NCI-H2171 treated with DMSO at 0.1 percent for 48 hours (cell line): ENCODE data around the gene EOGT.

Experiments used
- DNase-seq: peaks from one replicate; lab custom pipeline; 2025; lab: John Stamatoyannopoulos, UW

Gene EOGT

DNA sequence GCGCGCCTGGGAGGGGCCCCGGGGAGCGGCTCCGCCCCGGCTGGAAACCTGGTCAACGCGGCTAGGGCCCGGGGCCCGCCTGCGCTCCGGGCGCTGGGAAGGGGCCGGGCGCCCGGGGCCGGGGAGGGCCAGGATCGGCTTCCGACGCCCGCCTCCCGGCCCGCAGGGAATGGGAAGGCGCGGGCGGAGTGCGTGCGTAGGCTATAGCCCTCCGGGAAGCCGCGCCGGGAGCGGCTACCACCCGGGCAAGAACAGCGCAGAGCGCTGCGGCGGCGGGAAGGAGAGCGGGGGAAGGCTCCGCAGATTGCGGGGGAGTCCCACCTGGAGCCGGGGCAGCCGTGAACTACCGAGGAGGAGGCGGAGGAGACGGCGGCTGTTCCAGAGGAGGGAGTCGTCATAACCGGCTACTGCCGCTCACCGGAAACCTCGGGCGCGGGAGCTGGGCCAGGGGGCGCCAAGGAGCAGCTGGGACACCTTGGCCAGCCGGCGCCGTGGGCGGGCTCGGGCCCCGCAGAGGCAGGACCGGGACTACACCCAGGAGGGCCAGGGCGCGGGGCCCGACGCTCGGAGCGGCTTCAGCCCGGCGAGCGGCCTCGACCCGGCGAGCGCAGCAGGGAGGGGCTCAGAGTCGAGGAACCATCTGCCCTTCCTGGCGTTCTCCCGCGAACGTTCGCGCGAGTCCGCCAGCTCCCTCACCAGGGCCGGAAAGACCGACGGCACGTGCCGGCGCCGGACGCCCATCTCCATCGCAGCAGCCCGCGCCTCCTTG is at the start of gene EOGT:
Gene EOGT (minus strand): TSS at position 432 of the 769 bp plus-strand sequence. CDS start 3,838 bp downstream, outside the sequence.
- peak; percentile 49 for DNase-seq

- DNase-seq, result no peak
These were observed 46.2 kb upstream of the EOGT start for GRCh38 chr3:69059688-69060087.

GRCh38 chr3:69058947-69059224 is 45.4 kb upstream of the EOGT start:
- DNase-seq, result no peak

DNA sequence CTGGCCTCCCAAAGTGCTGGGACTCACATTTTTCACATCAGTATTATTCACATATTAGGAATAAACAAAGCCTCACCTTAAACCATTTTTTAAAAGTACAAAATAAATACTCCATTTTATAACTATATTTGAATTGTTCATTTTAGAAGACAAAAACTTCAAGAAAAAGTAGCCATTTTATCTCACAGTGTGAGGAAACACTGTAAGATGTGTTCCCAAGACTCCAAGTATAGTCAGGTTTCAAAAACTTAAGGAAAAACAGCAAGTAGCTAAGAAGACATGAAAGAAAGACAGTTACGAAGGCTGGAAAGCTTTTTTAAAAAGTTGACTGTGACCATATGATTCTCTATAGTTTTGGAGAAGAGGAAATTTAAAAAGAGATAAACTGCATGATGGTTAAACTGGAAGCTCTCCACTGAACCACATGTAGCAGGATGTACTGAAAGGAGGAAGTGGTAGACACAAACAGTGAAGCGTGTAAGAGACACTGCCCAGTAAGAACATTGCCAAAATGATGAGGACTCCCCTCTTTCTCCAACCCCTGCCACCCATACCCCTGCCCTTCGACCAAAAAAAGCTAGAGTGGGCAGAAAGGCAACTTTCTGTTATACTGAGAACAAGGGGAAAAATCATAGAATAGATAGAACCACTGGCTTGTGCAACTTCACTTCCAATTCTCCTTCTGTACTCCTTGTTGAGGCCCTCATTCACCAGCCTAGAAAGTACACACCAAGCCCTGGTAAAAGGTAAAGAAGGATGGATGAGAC is 44.9 kb upstream of the EOGT start:
- no peak for DNase-seq

- DNase-seq, result no peak
These were observed 39.0 kb upstream of the EOGT start for GRCh38 chr3:69052472-69052898.

GRCh38 chr3:69051756-69052471 is 38.4 kb upstream of the EOGT start, which contains the start of gene TMF1:
TSS of gene TMF1 (minus strand) at chr3:69052333. CDS start at chr3:69052086, 247 bp downstream.
- no peak for DNase-seq

DNA sequence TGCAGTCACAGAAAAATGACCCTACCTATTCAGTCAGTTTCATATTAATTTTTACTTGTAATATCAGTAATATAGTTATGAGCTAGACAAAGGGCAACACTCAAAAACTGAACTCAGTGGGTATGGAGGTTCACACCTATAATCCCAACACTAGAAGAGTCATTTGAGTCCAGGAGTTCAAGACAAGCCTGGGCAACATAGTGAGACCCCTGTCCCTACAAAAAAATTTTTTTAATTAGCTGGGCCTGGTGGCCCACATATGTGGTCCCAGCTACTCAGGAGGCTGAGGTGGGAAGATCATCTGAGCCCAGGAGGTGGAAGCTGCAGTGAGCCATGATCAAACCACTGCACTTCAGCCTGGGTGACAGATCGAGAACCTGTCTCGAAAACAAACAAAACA is 35.5 kb upstream of the EOGT start:
- DNase-seq, result no peak

- no peak for DNase-seq
These were observed 31.1 kb upstream of the EOGT start for GRCh38 chr3:69044608-69045007.

- no peak for DNase-seq
These were observed 20.0 kb upstream of the EOGT start for GRCh38 chr3:69033470-69033869.

GRCh38 chr3:69032737-69033136 is 19.3 kb upstream of the EOGT start:
- DNase-seq, result no peak

DNA sequence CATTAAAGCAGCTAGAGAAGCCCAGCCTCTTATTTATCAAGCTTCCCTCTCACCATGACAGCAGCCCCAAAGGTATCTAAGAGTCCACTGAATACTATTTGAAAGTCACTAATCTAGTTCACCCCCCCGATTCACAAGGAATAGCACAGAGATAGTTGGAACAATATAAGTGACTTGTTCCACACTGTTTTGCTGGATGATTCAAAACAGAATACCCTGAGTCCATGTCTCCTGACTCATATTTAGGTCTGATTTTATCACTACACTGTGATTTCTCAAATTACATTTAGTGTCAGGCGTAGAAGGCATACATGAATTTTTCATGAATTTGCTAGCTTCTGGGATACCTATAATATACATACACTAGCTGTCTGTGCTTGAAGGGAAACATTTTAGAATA is 18.7 kb upstream of the EOGT start:
- DNase-seq, result no peak

DNA sequence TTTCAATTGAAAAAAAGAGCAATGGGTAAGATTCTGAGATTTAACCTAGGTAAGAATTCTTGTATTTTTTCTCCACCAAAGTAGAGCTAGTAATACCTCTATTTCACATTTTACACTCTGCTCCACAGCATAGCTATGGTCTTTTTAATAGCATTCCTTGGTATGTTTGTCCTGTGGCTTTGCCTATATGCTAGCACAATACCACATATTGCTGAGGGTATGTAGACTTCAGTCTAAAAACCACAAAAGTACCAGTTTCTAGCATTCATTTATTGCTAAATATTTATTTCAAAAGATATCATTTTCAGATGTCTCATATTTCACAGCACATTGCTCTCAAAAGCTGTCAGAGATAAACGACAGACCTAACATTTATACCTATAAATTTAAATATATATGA is 18.2 kb upstream of the EOGT start:
- DNase-seq, result no peak

DNA sequence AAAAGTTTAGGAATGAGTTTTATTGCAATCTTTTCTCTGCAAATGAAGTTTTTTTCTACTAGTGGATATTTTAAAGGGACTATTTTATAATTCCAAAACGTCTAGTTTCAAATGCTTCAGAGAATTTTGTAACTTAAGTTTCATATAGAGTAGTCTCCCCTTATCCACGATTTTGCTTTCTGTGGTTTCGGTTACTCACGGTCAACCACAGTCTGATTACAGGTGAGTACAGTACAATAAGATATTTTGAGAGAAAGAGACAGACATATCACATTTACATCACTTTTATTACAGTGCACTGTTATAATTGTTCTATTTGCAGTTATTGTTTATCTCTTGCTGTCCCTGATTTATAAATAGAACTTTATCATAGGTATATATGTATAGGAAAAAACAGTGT is 7.4 kb upstream of the EOGT start:
- DNase-seq, result no peak

GRCh38 chr3:69020424-69020823 is 6.9 kb upstream of the EOGT start:
- no peak for DNase-seq

DNA sequence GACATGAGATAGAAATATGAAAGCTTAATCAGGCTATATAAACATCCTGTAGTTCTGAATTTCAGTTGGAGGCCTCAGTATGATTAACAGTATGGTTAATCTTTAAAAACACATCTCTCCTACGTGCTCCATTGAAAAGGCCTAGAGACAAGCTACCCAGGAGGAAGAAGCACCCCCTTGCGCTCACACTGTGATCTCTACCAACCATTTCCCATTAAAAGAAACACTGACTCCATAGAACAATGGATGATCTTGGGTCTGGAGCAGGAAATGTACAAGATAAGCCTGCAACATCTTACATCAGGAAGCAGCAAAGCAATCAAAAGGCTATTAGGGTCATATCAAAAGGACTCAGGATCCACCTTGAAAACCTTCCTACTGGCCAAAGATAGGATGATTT is 3.4 kb upstream of the EOGT start:
- no peak for DNase-seq

DNA sequence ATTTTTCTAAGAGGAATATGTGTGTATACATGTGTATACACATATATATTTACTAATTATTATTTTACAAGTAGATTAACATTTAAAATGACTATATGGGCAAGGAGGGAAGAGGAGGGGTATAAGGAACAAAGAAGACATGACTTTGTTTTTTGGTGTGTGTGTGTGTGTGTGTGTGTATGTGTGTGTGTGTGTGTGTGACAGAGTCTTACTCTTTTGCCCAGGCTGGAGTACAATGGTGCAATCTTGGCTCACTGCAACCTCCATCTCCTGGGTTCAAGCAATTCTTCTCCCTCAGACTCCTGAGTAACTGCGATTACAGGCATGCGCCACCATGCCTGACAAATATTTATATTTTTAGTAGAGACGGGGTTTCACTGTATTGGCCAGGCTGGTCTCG is 2.6 kb upstream of the EOGT start:
- DNase-seq, result no peak

DNA sequence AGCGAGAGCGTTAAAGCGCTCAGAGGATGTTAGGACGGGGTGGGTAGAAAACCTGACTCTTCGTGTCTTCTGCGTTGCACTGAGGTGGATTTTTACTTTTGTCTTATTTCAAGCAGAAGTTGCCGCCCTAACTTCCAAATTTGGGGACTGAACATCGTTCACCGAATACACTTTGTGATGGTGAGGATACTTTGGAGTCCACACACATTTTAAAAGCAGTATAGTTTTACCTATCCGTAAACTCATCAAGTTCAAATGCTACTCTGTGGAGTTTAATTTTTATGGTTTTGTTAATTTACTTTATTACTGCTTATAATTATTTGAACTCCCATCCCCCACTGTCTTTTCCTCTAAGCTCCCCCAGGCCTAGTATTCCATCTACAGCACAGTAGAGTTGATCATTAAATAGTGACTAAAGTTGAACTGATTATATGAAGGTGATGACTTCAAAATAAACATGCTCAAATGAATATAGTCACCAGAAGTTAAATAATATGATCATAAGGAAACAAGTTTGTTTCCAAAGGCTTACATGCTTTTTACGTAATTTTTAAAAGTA is 617 bp upstream of the EOGT start:
- DNase-seq, result no peak

DNA sequence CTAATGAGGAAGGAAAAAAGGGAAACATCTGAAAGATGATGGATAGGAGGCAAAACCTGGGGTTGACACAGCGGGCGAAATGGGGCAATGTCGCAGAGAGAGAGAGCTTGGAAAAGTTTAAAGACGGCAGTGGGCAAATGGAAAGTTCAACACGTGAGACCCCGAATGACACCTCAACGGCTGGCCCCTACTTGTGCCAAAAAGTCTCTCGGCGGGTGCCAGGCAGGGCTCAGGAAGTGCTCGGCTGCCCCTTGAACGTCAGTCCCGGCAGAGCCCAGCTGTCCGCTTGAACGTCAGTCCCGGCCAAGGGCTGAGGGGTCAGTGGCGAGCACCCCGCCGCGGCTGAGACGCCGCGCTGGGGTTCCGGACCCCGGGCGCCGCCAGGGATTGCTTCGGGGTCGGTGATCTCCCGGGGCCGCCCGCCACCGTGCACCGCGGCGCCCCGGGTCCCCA is 658 bp downstream of the EOGT start:
- DNase-seq, result no peak

DNA sequence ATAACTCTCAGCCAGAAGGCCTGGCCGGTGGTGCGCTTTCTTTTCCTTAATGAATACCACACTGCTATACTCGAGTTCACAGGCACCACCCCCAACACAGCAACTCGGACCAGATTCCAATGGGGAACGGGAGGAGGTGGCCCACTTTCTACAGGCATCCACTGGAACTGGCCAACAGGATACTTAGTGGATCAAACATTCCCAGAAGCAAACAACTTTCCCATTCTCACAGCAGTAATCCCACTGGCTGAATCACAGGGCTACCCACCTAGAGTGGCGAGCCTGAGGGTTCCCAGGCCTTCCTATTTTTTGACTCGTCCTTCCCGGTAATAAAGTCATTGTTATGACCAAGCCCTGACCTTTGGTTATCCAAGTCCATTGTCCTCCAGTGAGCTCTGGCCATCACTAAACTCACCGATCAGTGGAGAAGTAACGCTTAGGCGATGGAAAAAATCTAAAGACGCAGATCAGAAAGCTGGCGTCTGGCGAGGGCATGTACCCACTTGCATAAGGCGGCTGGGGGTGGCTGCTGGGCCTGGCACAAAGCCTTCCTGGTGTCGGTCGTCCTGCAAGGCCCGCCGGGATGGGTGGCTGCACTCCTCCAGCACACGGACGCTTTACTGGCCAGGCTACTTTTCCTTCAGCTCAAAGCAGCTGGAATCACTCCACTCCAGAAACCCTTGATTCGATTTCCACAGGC is 1.2 kb downstream of the EOGT start:
- DNase-seq, result no peak

GRCh38 chr3:69011096-69011730 is 2.3 kb downstream of the EOGT start:
- no peak for DNase-seq
